GM12878 (cell line): ENCODE measurements around the gene DNAJB2. TPM values are rescaled to one million over a fixed set of nuclear protein-coding genes. Genes with fewer than 3 reads are reported as not detected.

ENCODE experiments used
- CBFB ChIP-seq: IDR thresholded peaks from 2 replicates; pipeline ENCODE4 v1.6.1; 2016; ENCODE audit warnings: antibody characterized with exemption, low read depth
- CEBPB ChIP-seq, 2 experiments: fragments of 150-350 bp in 1 of 2; IDR thresholded peaks; 2 replicates each; pipeline ENCODE4 v1.6.1; 2012 to 2014; ENCODE audit warnings: low read depth in 2 of 2, low read length in 2 of 2, borderline replicate concordance in 1 of 2, inconsistent platforms in 1 of 2
- CUX1 ChIP-seq: IDR thresholded peaks from 2 replicates; pipeline ENCODE4 v1.6.1; 2012; ENCODE audit warnings: improper control_type of control experiment, low read depth, low read length; ENCODE audit not compliant: insufficient replicate concordance
- HDAC6 ChIP-seq: fragments of 200-600 bp; sonication (generic); IDR thresholded peaks from one replicate; pipeline ENCODE4 v1.8.0; 2017; ENCODE audit warnings: antibody characterized with exemption; ENCODE audit not compliant: unreplicated experiment
- MLLT1 ChIP-seq: fragments of 450-650 bp; IDR thresholded peaks from 2 replicates; pipeline ENCODE4 v1.6.1; 2016; ENCODE audit warnings: mild to moderate bottlenecking
- NFIC ChIP-seq: IDR thresholded peaks from 2 replicates; pipeline ENCODE4 v1.6.1; 2012; ENCODE audit warnings: low read depth, mild to moderate bottlenecking, inconsistent platforms, low read length, moderate library complexity
- SRF ChIP-seq, 2 experiments: IDR thresholded peaks; 2 replicates each; pipeline ENCODE4 v1.6.1; 2011; ENCODE audit warnings: low read depth in 2 of 2, low read length in 2 of 2, mild to moderate bottlenecking in 1 of 2, moderate library complexity in 1 of 2
- ZNF207 ChIP-seq: fragments of 450-650 bp; IDR thresholded peaks from 2 replicates; pipeline ENCODE4 v1.6.1; 2014; ENCODE audit warnings: antibody characterized with exemption, mild to moderate bottlenecking, borderline replicate concordance
- polyA plus RNA-seq, 11 experiments: library from polyadenylated mRNA; depleted of rRNA in 4 of 11; unstranded in 6 of 11; stranded (reverse) in 5 of 11; fragments of >200 nt; fragmentation: Nextera tagmentation in 4 of 11; fragmentation: Illumina TruSeq in 1 of 11; extraction: Ambion mirVana in 4 of 11; extraction: Trizol in 1 of 11; gene quantifications; 1 replicate in 1 of 11; 2 replicates in 10 of 11; pipeline versions ENCODE4 v1.2.1 to v1.2.3, GENCODE V29; 2011 to 2016; ENCODE audit warnings: inconsistent platforms in 2 of 11, missing spikeins in 2 of 11, low read depth in 1 of 11
- total RNA-seq, 4 experiments: library from RNA; depleted of rRNA in 3 of 4; stranded (reverse); fragments of >200 nt in 3 of 4; fragmentation: Illumina TruSeq in 1 of 4; extraction: Trizol in 1 of 4; gene quantifications; 2 replicates each; pipeline versions ENCODE4 v1.2.1 to v1.2.3, GENCODE V29; 2013 to 2021

The DNAJB2 gene
- total and polyA plus RNA-seq, 10 of the 15 experiments (the other 5 are each of a cell fraction or from before 2014, with no cell fraction given) = 0.26 to 36.5 (median 12.5) TPM

- TF ChIP-seq CUX1 (no peak), ZNF207 (no peak), HDAC6 (no peak), CEBPB (IDR thresholded peaks at IDR 0.05; ENCODE audit: borderline replicate concordance in 1 of 2, low read depth in 2 of 2, low read length in 2 of 2) (no peak), CBFB (no peak; the same call in 1 of the 2 replicates), MLLT1 (peak; percentile 15), SRF (IDR thresholded peaks at IDR 0.05; ENCODE audit: low read depth in 2 of 2, low read length in 2 of 2) (no peak), NFIC (peak; percentile 61; the same call in 1 of the 2 replicates)
Observed at GRCh38 chr2:219278655-219279150, 463 bp upstream of the DNAJB2 start (continued).
